CD4-positive, alpha-beta T cell treated with Interleukin-17A for 4 hours (primary cell): ENCODE results near the gene GAL3ST1.
"Not testable (repeated sequence)": the region's sequence is repeated elsewhere in the genome, so short reads cannot be mapped to it uniquely, and the experiment has no call there.

ENCODE experiments used
- DNase-seq: peaks from one replicate; pipeline ENCODE4 v3.0.0-alpha.2; 2020; ENCODE audit warnings: mixed read lengths

The GAL3ST1 gene

GRCh38 chr22:30564045-30564760 is 10.3 kb downstream of the GAL3ST1 start:
- no peak for DNase-seq

GRCh38 chr22:30562366-30562765 is 12.1 kb downstream of the GAL3ST1 start:
- DNase-seq, result no peak

GRCh38 chr22:30561402-30562189 is 12.9 kb downstream of the GAL3ST1 start:
- no peak for DNase-seq

- DNase-seq, result peak; percentile 7
These were observed 13.7 kb downstream of the GAL3ST1 start for GRCh38 chr22:30560643-30561202.

- no peak for DNase-seq
These were observed 14.6 kb downstream of the GAL3ST1 start for GRCh38 chr22:30559889-30560288.

GRCh38 chr22:30557243-30557642 is 17.2 kb downstream of the GAL3ST1 start:
- no peak for DNase-seq

- DNase-seq, result no peak
These were observed 18.1 kb downstream of the GAL3ST1 start for GRCh38 chr22:30556388-30556787.

GRCh38 chr22:30555282-30556210 is 18.9 kb downstream of the GAL3ST1 start:
- DNase-seq, result no peak

GRCh38 chr22:30553971-30554370 is 20.5 kb downstream of the GAL3ST1 start:
- no peak for DNase-seq

GRCh38 chr22:30552719-30553118 is 21.7 kb downstream of the GAL3ST1 start:
- DNase-seq, result no peak

GRCh38 chr22:30551813-30552212 is 22.7 kb downstream of the GAL3ST1 start:
- DNase-seq, result not testable (repeated sequence)

- DNase-seq, result no peak
These were observed 27.3 kb downstream of the GAL3ST1 start for GRCh38 chr22:30547188-30547587.

- DNase-seq, result no peak
These were observed 27.8 kb downstream of the GAL3ST1 start, which contains the start of gene SEC14L6 for GRCh38 chr22:30546616-30547015. SEC14L6 (minus strand) TSS chr22:30546741; CDS start chr22:30546682, 59 bp downstream.

- DNase-seq, result no peak
These were observed 31.7 kb downstream of the GAL3ST1 start for GRCh38 chr22:30542811-30543188.

- no peak for DNase-seq
These were observed 32.3 kb downstream of the GAL3ST1 start for GRCh38 chr22:30541961-30542810.

- not testable (repeated sequence) for DNase-seq
These were observed 33.0 kb downstream of the GAL3ST1 start for GRCh38 chr22:30541511-30541910.

- no peak for DNase-seq
These were observed 35.1 kb downstream of the GAL3ST1 start for GRCh38 chr22:30539368-30539767.

- no peak for DNase-seq
These were observed 36.2 kb downstream of the GAL3ST1 start for GRCh38 chr22:30538280-30538679.

- DNase-seq, result no peak
These were observed 37.3 kb downstream of the GAL3ST1 start for GRCh38 chr22:30537083-30537731.

- no peak for DNase-seq
These were observed 39.3 kb downstream of the GAL3ST1 start for GRCh38 chr22:30535182-30535581.
